BE2C (cell line): Measurements from ENCODE around the gene RBM8A.

Source experiments
- DNase-seq: peaks from one replicate; pipeline ENCODE4 v3.0.0-alpha.2; 2020
- H3K27me3 ChIP-seq: fragments of 250-450 bp; sonication (Bioruptor Pico); 2 replicates; pipeline ENCODE4 v1.5.1; 2020; ENCODE audit warnings: mild to moderate bottlenecking
- H3K36me3 ChIP-seq: fragments of 250-450 bp; sonication (Bioruptor Pico); 2 replicates; pipeline ENCODE4 v1.5.1; 2020; ENCODE audit warnings: mild to moderate bottlenecking
- H3K4me1 ChIP-seq: fragments of 250-450 bp; sonication (Bioruptor Pico); 2 replicates; pipeline ENCODE4 v1.5.1; 2020
- H3K4me3 ChIP-seq: 2 replicates; pipeline ENCODE4 v1.5.1; 2011; ENCODE audit warnings: low read depth, low read length
- H3K9me3 ChIP-seq: fragments of 250-450 bp; sonication (Bioruptor Pico); 2 replicates; pipeline ENCODE4 v1.5.1; 2020
- CTCF ChIP-seq: IDR thresholded peaks from 2 replicates; pipeline ENCODE4 v1.5.1; 2012; ENCODE audit warnings: mild to moderate bottlenecking, low read depth, low read length

Gene RBM8A

GRCh38 chr1:145874646-145875045 lies 52.6 kb downstream of the RBM8A start:
- H3K4me3 ChIP-seq = no peak overlapping the region

GRCh38 chr1:145871994-145872924 lies 55.0 kb downstream of the RBM8A start:
- Histone ChIP-seq H3K9me3 (no peaks in the 10 kb centered on the region), H3K4me3 (no peak overlapping the region), H3K4me1 (no peaks in the 10 kb centered on the region), H3K36me3 (no peaks in the 10 kb centered on the region), H3K27me3 (peaks cover 15% of the 10 kb centered on the region)
- DNase-seq = no peak
- no peak for TF ChIP-seq CTCF

More at GRCh38 chr1:145874646-145875045, 52.6 kb downstream of the RBM8A start:
- Histone ChIP-seq H3K4me1 (no peaks in the 10 kb centered on the region), H3K27me3 (0 out of 2 replicates have a peak, but pooled peaks cover under 1% of the 10 kb centered on the region), H3K36me3 (no peaks in the 10 kb centered on the region), H3K9me3 (no peaks in the 10 kb centered on the region)
- no peak for DNase-seq
- no peak for TF ChIP-seq CTCF
